GM19043 (cell line): ENCODE data around the gene KCNIP3.
"Not testable (repeated sequence)": the region's sequence is repeated elsewhere in the genome, so short reads cannot be mapped to it uniquely, and the experiment has no call there.

ENCODE experiments used
- ATAC-seq: cut with Tn5 transposase; IDR thresholded peaks from one replicate; pipeline ENCODE4 v1.9.1; 2021; ENCODE audit warnings: low read depth; ENCODE audit not compliant: unreplicated experiment

Gene KCNIP3

GRCh38 chr2:95345563-95346230 lies 48.5 kb downstream of the KCNIP3 start:
- ATAC-seq, result peak; percentile 73

- no peak for ATAC-seq
These were observed 49.1 kb downstream of the KCNIP3 start for GRCh38 chr2:95346231-95346737.

- ATAC-seq, result no peak
These were observed 49.9 kb downstream of the KCNIP3 start for GRCh38 chr2:95346738-95347671.

GRCh38 chr2:95347681-95348608 lies 50.8 kb downstream of the KCNIP3 start:
- no peak for ATAC-seq

- no peak for ATAC-seq
These were observed 51.7 kb downstream of the KCNIP3 start for GRCh38 chr2:95348609-95349567.

- ATAC-seq, result no peak
These were observed 52.6 kb downstream of the KCNIP3 start for GRCh38 chr2:95349568-95350322.

- no peak for ATAC-seq
These were observed 53.2 kb downstream of the KCNIP3 start for GRCh38 chr2:95350368-95350767.

- no peak for ATAC-seq
These were observed 53.8 kb downstream of the KCNIP3 start for GRCh38 chr2:95350774-95351597.

GRCh38 chr2:95351598-95351915 lies 54.4 kb downstream of the KCNIP3 start:
- no peak for ATAC-seq

- no peak for ATAC-seq
These were observed 55.3 kb downstream of the KCNIP3 start for GRCh38 chr2:95352310-95353054.

GRCh38 chr2:95353055-95353575 lies 56.0 kb downstream of the KCNIP3 start:
- no peak for ATAC-seq

- ATAC-seq, result no peak
These were observed 56.7 kb downstream of the KCNIP3 start for GRCh38 chr2:95353613-95354468.

GRCh38 chr2:95354469-95354901 lies 57.3 kb downstream of the KCNIP3 start:
- no peak for ATAC-seq

- ATAC-seq, result no peak
These were observed 57.8 kb downstream of the KCNIP3 start for GRCh38 chr2:95354925-95355324.

GRCh38 chr2:95355486-95355885 lies 58.3 kb downstream of the KCNIP3 start:
- ATAC-seq, result not testable (repeated sequence)
